Ovary (tissue), 9 donors: ENCODE results near the gene AKAP7. TPM values are rescaled to one million over a fixed set of nuclear protein-coding genes. Genes with fewer than 3 reads are reported as not detected.

Source experiments
- DNase-seq, 5 donors: peaks; one replicate each; pipeline ENCODE4 v3.0.0-alpha.2; 2019 to 2020
- H3K27ac ChIP-seq, 2 donors: fragments of 200-600 bp; one replicate each; pipeline versions ENCODE4 v1.5.1 to v1.8.0; 2019 to 2022
- H3K27me3 ChIP-seq: fragments of 200-600 bp; one replicate; pipeline ENCODE4 v1.8.0; 2022
- H3K36me3 ChIP-seq: fragments of 200-600 bp; sonication (generic); one replicate; pipeline ENCODE4 v1.5.1; 2019
- H3K4me1 ChIP-seq: one replicate; pipeline ENCODE4 v1.8.1; 2013; ENCODE audit warnings: mild to moderate bottlenecking, moderate library complexity; ENCODE audit not compliant: insufficient read depth
- H3K4me3 ChIP-seq: fragments of 200-600 bp; sonication (generic); one replicate; pipeline ENCODE4 v1.5.1; 2017
- H3K9me3 ChIP-seq, 2 donors: fragments of 200-600 bp in 1 of 2; sonication (generic) in 1 of 2; one replicate each; pipeline versions ENCODE4 v1.5.1 to v1.8.1; 2013 to 2019; ENCODE audit warnings: mild to moderate bottlenecking in 1 of 2, moderate library complexity in 1 of 2
- EP300 ChIP-seq: sonication (generic); formaldehyde crosslinking; IDR thresholded peaks from one replicate; pipeline ENCODE4 v1.6.1; 2017; ENCODE audit warnings: antibody characterized with exemption
- POLR2A ChIP-seq: fragments of 450-650 bp; IDR thresholded peaks from one replicate; pipeline ENCODE4 v1.6.1; 2017; ENCODE audit warnings: antibody characterized with exemption, mild to moderate bottlenecking, moderate library complexity
- WGBS, 3 donors: extraction: QIAGEN DNeasy Blood & Tissue Kit in 1 of 3; methylation state at CpG; one replicate each; pipeline versions ENCODE4 v1.1.5 to v1.1.7; 2013 to 2017; 5-methylcytosine and 5-hydroxymethylcytosine counted together
- intact Hi-C, 4 donors: fragments of 100-400 bp; cut with DNase I; formaldehyde crosslinking; loops; one replicate each; pipeline versions ENCODE4 v1.11.0 to v1.15.1; 2022 to 2023
- polyA plus RNA-seq, 2 donors: library from polyadenylated mRNA; stranded (reverse); fragments of 200-250 nt in 1 of 2; fragments of 350-450 nt in 1 of 2; fragmentation: Illumina TruSeq in 1 of 2; extraction: RNeasy Lipid Tissue Mini Kit (QIAGEN cat#74804) in 1 of 2; gene quantifications; one replicate each; pipeline ENCODE4 v1.2.3, GENCODE V29; 2013 to 2014
- total RNA-seq, 7 donors: library from RNA; depleted of rRNA in 2 of 7; stranded (reverse); fragments of >200 nt in 2 of 7; fragmentation: NEBNext Ultra II Directional in 3 of 7; extraction: Animal tissue kit (Norgen Biotek cat#: 25700) in 3 of 7; gene quantifications; one replicate each; pipeline versions ENCODE4 v1.1.0 to v1.2.4, GENCODE V29; 2016 to 2023
- TF ChIP-seq, protein P1 (sequence below), 3 donors: fragments of 450-650 bp in 2 of 3; fragments of 200-600 bp in 1 of 3; IDR thresholded peaks; one replicate each; pipeline versions ENCODE4 v1.5.1 to v1.8.0; 2016 to 2022; ENCODE audit warnings: antibody characterized with exemption in 3 of 3, mild to moderate bottlenecking in 1 of 3
- donor health status: DM: no; HTN: no; CAD: no; lungs with moderate emphysema.
- donor health status: DM: no; HTN: no; CAD: no.
- donor health status: Bipolar disorder and iron deficiency.
- donor health status: DM: yes; HTN: yes; CAD: no.
- donor health status: DM: no; HTN: no; CAD: no.
- donor health status: DM: yes; HTN: yes; CAD: no.

AKAP7 gene
- total and polyA plus RNA-seq, 9 donors, result 8.4 to 38.5 (median 31.1) TPM

- DNase-seq, result no peak
- TF ChIP-seq EP300, result no peak
- no peak for TF ChIP-seq POLR2A
- TF ChIP-seq, protein P1, sequence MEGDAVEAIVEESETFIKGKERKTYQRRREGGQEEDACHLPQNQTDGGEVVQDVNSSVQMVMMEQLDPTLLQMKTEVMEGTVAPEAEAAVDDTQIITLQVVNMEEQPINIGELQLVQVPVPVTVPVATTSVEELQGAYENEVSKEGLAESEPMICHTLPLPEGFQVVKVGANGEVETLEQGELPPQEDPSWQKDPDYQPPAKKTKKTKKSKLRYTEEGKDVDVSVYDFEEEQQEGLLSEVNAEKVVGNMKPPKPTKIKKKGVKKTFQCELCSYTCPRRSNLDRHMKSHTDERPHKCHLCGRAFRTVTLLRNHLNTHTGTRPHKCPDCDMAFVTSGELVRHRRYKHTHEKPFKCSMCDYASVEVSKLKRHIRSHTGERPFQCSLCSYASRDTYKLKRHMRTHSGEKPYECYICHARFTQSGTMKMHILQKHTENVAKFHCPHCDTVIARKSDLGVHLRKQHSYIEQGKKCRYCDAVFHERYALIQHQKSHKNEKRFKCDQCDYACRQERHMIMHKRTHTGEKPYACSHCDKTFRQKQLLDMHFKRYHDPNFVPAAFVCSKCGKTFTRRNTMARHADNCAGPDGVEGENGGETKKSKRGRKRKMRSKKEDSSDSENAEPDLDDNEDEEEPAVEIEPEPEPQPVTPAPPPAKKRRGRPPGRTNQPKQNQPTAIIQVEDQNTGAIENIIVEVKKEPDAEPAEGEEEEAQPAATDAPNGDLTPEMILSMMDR (IDR thresholded peaks at IDR 0.05), result no peak
- H3K27ac ChIP-seq, result no peak overlapping the region
- H3K36me3 ChIP-seq, result no peaks in the 10 kb centered on the region
- H3K4me1 ChIP-seq, result no peaks in the 10 kb centered on the region
- no peak overlapping the region for H3K4me3 ChIP-seq
- no peaks in the 10 kb centered on the region for H3K9me3 ChIP-seq
- intact Hi-C loops, result no loop called here
- H3K27me3 ChIP-seq, result no peaks in the 10 kb centered on the region
- WGBS, 3 donors, result 77 to 80% (median 78%) methylated on average over 5 of the region's 5 CpGs
Measured at GRCh38 chr6:131231891-131232290, 96.6 kb downstream of the AKAP7 start.

DNA sequence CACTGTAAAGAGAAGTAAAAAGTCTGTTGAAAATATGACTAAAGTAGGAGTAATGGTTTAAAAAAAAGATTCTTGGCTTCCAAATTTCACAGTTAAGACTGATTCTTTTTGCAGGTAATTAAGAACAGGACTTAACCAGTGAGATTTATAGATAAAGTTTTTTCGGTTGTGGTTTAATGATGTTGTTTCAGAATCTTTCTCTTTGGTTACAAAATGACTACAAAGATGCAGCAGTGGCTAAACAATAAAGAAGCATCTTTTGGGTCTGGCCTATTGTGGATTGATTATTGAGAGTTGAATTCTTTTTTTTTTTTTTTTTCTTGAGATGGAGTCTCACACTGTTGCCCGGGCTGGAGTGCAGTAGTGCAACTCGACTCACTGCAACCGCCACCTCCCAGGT is 109.7 kb downstream of the AKAP7 start:
- H3K4me1 ChIP-seq, result no peaks in the 10 kb centered on the region
- H3K4me3 ChIP-seq, result no peak overlapping the region
- H3K9me3 ChIP-seq, result no peaks in the 10 kb centered on the region
- no peak overlapping the region for H3K27ac ChIP-seq
- intact Hi-C loops, result no loop called here
- TF ChIP-seq POLR2A, result no peak
- TF ChIP-seq, protein P1 (IDR thresholded peaks at IDR 0.05), result no peak
- no peak for TF ChIP-seq EP300
- no peaks in the 10 kb centered on the region for H3K36me3 ChIP-seq
- no peak for DNase-seq
- 92 to 97% (median 94%) methylated on average over 4 of the region's 4 CpGs for WGBS, 3 donors
- H3K27me3 ChIP-seq, result no peaks in the 10 kb centered on the region

DNA sequence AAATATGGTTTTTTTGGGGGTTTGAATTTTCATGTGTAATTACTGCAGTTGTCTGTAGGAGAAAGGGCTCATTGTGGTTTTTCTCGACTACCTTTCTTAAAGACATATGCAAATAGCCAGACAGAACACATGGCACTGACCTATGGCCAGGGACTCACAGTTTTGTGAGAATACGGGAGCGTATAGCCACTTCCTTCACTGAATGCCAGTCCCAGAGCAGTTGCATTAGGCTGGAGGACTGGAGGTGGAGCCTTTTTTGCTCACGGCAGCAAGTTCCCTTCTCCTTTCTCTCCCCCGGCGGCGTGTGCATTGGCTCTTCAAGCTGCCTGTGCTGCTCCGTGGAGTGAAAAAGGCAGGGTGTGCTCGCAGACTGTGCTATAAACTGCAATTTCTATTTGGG is 114.9 kb downstream of the AKAP7 start:
- WGBS, 3 donors, result 1 to 5% (median 1%) methylated on average over 9 of the region's 9 CpGs
- intact Hi-C loops, result no loop called here
- TF ChIP-seq, protein P1 (IDR thresholded peaks at IDR 0.05), result no peak
- TF ChIP-seq POLR2A (no peak), EP300 (no peak)
- no peaks in the 10 kb centered on the region for H3K36me3 ChIP-seq
- peak; percentile 21 to 52 (median 36) for DNase-seq
- peak overlapping the region in 1 of 2 donors; percentile 19 for H3K27ac ChIP-seq
- no peaks in the 10 kb centered on the region for H3K4me1 ChIP-seq
- no peaks in the 10 kb centered on the region for H3K9me3 ChIP-seq
- no peaks in the 10 kb centered on the region for H3K27me3 ChIP-seq
- H3K4me3 ChIP-seq, result peak overlapping the region; percentile 13

GRCh38 chr6:131250936-131251335 is 115.7 kb downstream of the AKAP7 start:
- no peak for DNase-seq
- no peak overlapping the region for H3K4me3 ChIP-seq
- TF ChIP-seq EP300 (no peak), POLR2A (no peak)
- no peak overlapping the region for H3K27ac ChIP-seq
- no peaks in the 10 kb centered on the region for H3K4me1 ChIP-seq
- 20 to 44% (median 30%) methylated on average over 3 of the region's 3 CpGs for WGBS, 3 donors
- no peaks in the 10 kb centered on the region for H3K36me3 ChIP-seq
- H3K27me3 ChIP-seq, result no peaks in the 10 kb centered on the region
- H3K9me3 ChIP-seq, result no peaks in the 10 kb centered on the region
- intact Hi-C loops, result no loop called here

DNA sequence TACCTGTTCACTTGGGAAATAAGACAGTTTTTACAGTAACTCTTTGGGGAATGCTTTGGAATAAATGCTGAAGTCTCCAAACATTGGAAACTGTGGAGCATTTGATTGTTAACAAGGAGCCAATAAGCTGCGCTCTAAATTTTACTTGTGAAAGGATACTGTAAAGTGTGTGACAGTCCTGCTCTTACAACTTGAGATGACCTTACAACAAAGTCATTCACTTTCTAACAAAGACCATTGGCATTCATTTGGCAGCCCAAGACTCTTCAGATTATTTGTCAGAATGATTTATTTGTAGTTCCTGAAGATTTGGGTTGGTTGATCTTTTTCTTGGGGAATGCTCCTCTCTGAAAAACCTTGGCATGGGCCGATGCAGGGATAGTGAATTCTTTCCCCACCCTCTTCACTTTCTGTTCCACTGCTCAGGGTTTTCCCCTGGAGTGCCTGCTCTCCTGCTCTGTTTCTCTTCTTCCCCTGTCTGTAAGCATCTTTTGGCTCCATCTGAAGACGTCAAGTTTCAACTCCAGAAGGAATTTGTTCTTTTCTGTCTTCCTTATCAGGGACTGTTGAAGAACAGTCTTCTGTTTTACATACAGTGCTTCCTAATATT is 116.4 kb downstream of the AKAP7 start:
- no peak for DNase-seq
- 37 to 44% (median 43%) methylated on average over 3 of the region's 3 CpGs for WGBS, 3 donors
- no peaks in the 10 kb centered on the region for H3K9me3 ChIP-seq
- no peaks in the 10 kb centered on the region for H3K27me3 ChIP-seq
- H3K4me1 ChIP-seq, result no peaks in the 10 kb centered on the region
- no peaks in the 10 kb centered on the region for H3K36me3 ChIP-seq
- no peak overlapping the region for H3K27ac ChIP-seq
- intact Hi-C loops, result no loop called here
- TF ChIP-seq, protein P1 (IDR thresholded peaks at IDR 0.05), result no peak
- no peak for TF ChIP-seq EP300
- TF ChIP-seq POLR2A, result no peak
- H3K4me3 ChIP-seq, result no peak overlapping the region
